HepG2 (cell line): ENCODE data around the gene ABCB11. TPM values are rescaled to one million over a fixed set of nuclear protein-coding genes. Genes with fewer than 3 reads are reported as not detected.
A peak's percentile ranks its signal among the peaks of the same experiment; 100 is the strongest.

Source experiments
- BCLAF1 ChIP-seq: fragments of 450-650 bp; IDR thresholded peaks from 2 replicates; pipeline ENCODE4 v1.6.1; 2017; ENCODE audit warnings: mild to moderate bottlenecking
- BHLHE40 ChIP-seq: IDR thresholded peaks from 2 replicates; pipeline ENCODE4 v1.6.1; 2011; ENCODE audit warnings: low read length, improper control_type of control experiment
- CBX2 ChIP-seq, 2 experiments: fragments of 200-600 bp in 1 of 2; sonication (generic); formaldehyde crosslinking in 1 of 2; IDR thresholded peaks; 2 replicates each; pipeline versions ENCODE4 v1.7.0 to v1.8.1; 2018 to 2022; ENCODE audit warnings: low read depth in 2 of 2, low read length in 1 of 2, mild to moderate bottlenecking in 1 of 2, missing genetic modification reagents in 1 of 2
- HCFC1 ChIP-seq: fragments of 150-350 bp; IDR thresholded peaks from 2 replicates; pipeline ENCODE4 v1.6.1; 2014; ENCODE audit warnings: low read depth, low read length
- KLF16 ChIP-seq, 2 experiments: sonication (generic) in 1 of 2; formaldehyde crosslinking in 1 of 2; IDR thresholded peaks; 2 replicates each; pipeline versions ENCODE4 v1.6.1 to v1.8.0; 2016 to 2023; ENCODE audit warnings: missing genetic modification reagents in 2 of 2, missing compliant biosample characterization in 1 of 2
- PHF21A ChIP-seq: sonication (generic); formaldehyde crosslinking; IDR thresholded peaks from 2 replicates; pipeline ENCODE4 v1.5.0; 2020; ENCODE audit warnings: mild to moderate bottlenecking, missing genetic modification reagents
- SP5 ChIP-seq: IDR thresholded peaks from 2 replicates; pipeline ENCODE4 v1.6.1; 2016; ENCODE audit warnings: low read depth, borderline replicate concordance
- ZBTB40 ChIP-seq, 2 experiments: fragments of 450-650 bp in 1 of 2; sonication (generic) in 1 of 2; formaldehyde crosslinking in 1 of 2; IDR thresholded peaks; 2 replicates each; pipeline versions ENCODE4 v1.6.1 to v1.8.0; 2016 to 2022; ENCODE audit warnings: antibody characterized with exemption in 1 of 2, mild to moderate bottlenecking in 1 of 2, missing genetic modification reagents in 1 of 2
- ZFP1 ChIP-seq: IDR thresholded peaks from 2 replicates; pipeline ENCODE4 v1.6.1; 2016
- ZKSCAN5 ChIP-seq: sonication (generic); formaldehyde crosslinking; IDR thresholded peaks from 2 replicates; pipeline ENCODE4 v1.5.1; 2020; ENCODE audit warnings: mild to moderate bottlenecking, missing genetic modification reagents
- ZNF264 ChIP-seq: sonication (generic); formaldehyde crosslinking; IDR thresholded peaks from 2 replicates; pipeline ENCODE4 v1.4.0; 2020; ENCODE audit warnings: missing genetic modification reagents
- ZNF317 ChIP-seq: sonication (generic); formaldehyde crosslinking; IDR thresholded peaks from 2 replicates; pipeline ENCODE4 v1.5.0; 2020; ENCODE audit warnings: mild to moderate bottlenecking, missing genetic modification reagents
- ZNF33B ChIP-seq: sonication (generic); formaldehyde crosslinking; IDR thresholded peaks from 2 replicates; pipeline ENCODE4 v1.5.1; 2020; ENCODE audit warnings: mild to moderate bottlenecking, missing genetic modification reagents
- ZNF382 ChIP-seq: sonication (generic); formaldehyde crosslinking; IDR thresholded peaks from 2 replicates; pipeline ENCODE4 v1.5.0; 2020; ENCODE audit warnings: missing genetic modification reagents, mild to moderate bottlenecking, borderline replicate concordance
- ZNF510 ChIP-seq: sonication (generic); formaldehyde crosslinking; IDR thresholded peaks from 2 replicates; pipeline ENCODE4 v1.4.0; 2020; ENCODE audit warnings: low read depth, mild to moderate bottlenecking, missing genetic modification reagents
- ZNF563 ChIP-seq: sonication (generic); formaldehyde crosslinking; IDR thresholded peaks from 2 replicates; pipeline ENCODE4 v1.8.0; 2022; ENCODE audit warnings: mild to moderate bottlenecking, moderate library complexity, missing genetic modification reagents
- ZNF619 ChIP-seq: sonication (generic); formaldehyde crosslinking; IDR thresholded peaks from 2 replicates; pipeline ENCODE4 v1.4.0; 2020; ENCODE audit warnings: mild to moderate bottlenecking, missing genetic modification reagents
- ZNF629 ChIP-seq: sonication (generic); formaldehyde crosslinking; conservative IDR thresholded peaks from 2 replicates; pipeline ENCODE4 v1.5.0; 2020; ENCODE audit warnings: missing genetic modification reagents
- polyA plus RNA-seq, 8 experiments: library from polyadenylated mRNA; depleted of rRNA in 3 of 8; stranded (reverse) in 7 of 8; unstranded in 1 of 8; fragments of >200 nt; fragmentation: Illumina TruSeq in 4 of 8; extraction: Trizol in 4 of 8; gene quantifications; 2 replicates each; pipeline versions ENCODE4 v1.2.1 to v1.2.3, GENCODE V29; 2011 to 2016; ENCODE audit warnings: low read depth in 4 of 8, missing spikeins in 1 of 8, mixed read lengths in 1 of 8; ENCODE audit not compliant: insufficient read depth in 1 of 8
- total RNA-seq, 5 experiments: library from RNA; depleted of rRNA; stranded (reverse); fragments of >200 nt; fragmentation: Illumina TruSeq; extraction: Trizol; gene quantifications; 2 replicates each; pipeline ENCODE4 v1.2.3, GENCODE V29; 2016; ENCODE audit warnings: low read depth in 1 of 5

ABCB11 gene
- total and polyA plus RNA-seq, 2 of the 13 experiments (the other 11 are each of a cell fraction or from before 2014, with no cell fraction given) = not detected

- TF ChIP-seq BCLAF1 (no peak), ZNF563 (CRISPR knock-in tag) (no peak), ZNF629 (CRISPR knock-in tag) (no peak), ZNF317 (CRISPR knock-in tag) (peak; percentile 42; the same call in 1 of the 2 replicates), CBX2 (IDR thresholded peaks at IDR 0.05; ENCODE audit: low read depth, low read length) (no peak), CBX2 (CRISPR knock-in tag; IDR thresholded peaks at IDR 0.05; ENCODE audit: low read depth) (no peak), ZNF382 (CRISPR knock-in tag) (no peak), PHF21A (CRISPR knock-in tag) (peak; percentile 43; the same call in 1 of the 2 replicates), ZNF33B (CRISPR knock-in tag) (peak; percentile 55; the same call in 1 of the 2 replicates), ZFP1 (0 out of 2 replicates have a peak, but pooled peaks have one; percentile 67), ZKSCAN5 (CRISPR knock-in tag) (no peak), KLF16 (CRISPR knock-in tag; IDR thresholded peaks at IDR 0.05) (peak in 1 of 2 experiments; percentile 57; a peak in 1 of 4 replicates), ZNF510 (CRISPR knock-in tag) (no peak; the same call in 1 of the 2 replicates), ZNF619 (CRISPR knock-in tag) (peak; percentile 98), ZBTB40 (IDR thresholded peaks at IDR 0.05) (no peak), ZBTB40 (CRISPR knock-in tag; IDR thresholded peaks at IDR 0.05) (no peak), HCFC1 (peak; percentile 96), SP5 (CRISPR knock-in tag) (no peak), BHLHE40 (no peak), ZNF264 (CRISPR knock-in tag) (0 out of 2 replicates have a peak, but pooled peaks have one; percentile 15)
Measured at GRCh38 chr2:168890006-168890782, 140.9 kb downstream of the ABCB11 start, which contains the start of gene SPC25 (continued).
